ENCODE measurements around the gene RNF144B.
"Not testable (repeated sequence)": the region's sequence is repeated elsewhere in the genome, so short reads cannot be mapped to it uniquely, and the experiment has no call there.

Gene RNF144B

DNA sequence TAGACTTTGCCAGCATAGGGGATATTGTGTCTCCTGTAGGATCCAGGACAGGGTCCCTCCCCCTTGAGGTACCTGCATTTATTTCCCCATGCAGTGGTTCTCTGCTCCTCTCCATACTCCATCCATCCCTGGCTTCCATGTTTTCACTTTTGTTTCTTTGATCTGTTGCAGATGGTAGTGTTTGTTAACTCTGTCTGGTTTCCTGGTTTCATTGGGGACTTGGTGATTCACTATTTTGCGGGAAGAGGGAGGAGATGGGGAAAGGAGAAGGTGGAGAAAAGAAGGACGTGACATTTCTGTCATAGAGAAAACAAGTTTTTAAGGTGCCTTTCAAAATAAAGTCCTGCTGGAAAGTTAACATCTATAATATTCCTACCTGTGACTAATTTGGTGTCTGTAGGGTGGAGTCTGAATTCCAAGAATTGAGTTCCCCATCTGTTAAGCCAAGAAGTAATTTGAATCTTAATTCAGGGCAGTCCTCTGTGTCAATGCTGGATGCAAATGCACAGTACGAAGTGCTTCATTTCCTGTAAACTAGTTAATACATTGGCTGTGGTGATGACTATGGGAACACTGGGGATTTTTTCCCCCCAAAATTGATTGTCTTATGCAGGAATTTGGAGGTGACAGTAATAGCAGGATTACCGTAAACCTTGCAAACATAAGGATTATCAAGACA is 6.9 kb upstream of the RNF144B start:
- no peak for DNase-seq

DNA sequence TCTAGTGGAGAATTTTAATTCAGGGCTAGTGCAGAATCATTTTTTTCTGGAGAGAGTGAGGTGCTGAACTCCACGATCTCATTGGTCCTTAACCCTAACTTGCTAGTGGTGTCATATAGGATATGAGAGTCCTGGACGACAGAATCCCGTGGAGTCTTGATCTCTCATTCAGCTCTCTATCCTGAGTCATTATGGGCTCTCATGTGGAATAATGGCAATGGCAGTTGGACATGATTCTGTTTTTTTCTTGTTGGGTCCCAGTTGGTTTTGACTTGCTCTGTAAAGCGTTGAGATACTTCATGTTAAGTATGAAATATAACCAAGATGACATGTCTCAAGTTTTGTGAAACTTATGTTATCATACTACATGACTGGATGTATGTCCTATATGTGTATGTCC is 6.3 kb upstream of the RNF144B start:
- DNase-seq = no peak

DNA sequence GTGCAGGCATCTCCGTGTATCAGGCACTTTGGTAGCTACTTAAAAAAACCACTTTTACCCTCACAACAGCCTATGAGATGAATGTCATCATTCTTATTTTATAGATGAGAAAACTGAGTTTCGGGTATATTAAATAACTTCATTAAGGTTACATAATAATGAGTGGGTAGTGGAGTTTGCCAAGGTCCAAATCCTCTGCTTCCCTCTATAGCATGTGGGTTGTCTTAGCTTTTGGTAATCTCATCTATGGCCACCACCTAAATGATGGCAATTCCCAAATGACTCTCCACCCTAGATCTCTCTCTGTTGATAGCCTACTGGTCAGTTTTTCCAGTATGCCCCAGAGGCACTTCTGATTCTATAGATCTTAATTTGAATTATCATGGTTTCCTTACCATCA is 3.7 kb upstream of the RNF144B start:
- DNase-seq = no peak

DNA sequence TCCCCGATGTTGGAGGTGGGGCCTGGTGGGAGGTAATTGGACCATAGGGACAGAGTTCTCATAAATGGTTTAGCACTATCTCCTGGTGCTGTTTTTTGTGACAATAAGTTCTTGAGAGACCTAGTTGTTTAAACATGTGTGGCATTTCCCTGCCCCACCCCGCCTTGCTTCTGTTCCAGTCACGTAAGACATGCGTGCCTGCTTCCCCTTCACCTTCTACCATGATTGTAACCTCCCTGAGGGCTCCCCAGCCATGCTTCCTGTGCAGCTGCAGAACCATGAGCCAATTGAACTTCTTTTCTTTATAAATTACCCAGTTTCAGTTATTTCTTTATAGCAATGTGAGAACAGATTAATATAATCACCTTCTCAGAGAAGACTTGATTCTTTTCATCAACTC is 2.5 kb upstream of the RNF144B start:
- DNase-seq = no peak

DNA sequence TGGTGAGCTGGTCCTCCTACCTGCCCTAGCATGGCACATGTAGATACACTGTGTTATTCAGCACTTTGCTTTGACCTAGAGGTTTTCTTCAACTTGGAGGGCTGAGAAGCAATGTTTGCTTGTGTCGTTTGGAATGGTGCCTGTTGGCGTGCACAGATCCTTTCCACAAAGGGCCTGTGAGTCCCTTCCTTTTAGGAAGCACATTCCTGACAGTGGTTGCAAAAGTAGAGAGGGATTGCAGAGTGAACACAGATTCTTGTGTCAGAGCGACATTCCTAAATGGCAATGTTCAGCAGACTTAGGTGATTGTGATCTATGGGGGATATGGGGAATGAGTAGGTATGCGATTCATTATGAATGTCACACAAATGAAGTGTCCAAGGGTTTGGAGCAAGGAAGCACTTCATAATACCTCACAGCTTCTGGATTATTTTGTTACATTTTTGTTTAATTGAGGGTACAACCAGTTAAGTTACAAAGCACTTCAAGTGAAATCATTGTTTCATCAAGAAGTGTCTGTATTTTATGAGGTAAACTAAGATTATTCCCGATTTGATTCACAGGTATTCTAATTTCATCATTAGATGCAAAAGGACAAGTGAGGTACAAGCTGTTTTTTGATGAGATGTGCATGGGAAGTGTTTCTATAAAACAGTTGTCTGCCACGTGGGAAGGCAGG is 713 bp upstream of the RNF144B start:
- DNase-seq = no peak

DNA sequence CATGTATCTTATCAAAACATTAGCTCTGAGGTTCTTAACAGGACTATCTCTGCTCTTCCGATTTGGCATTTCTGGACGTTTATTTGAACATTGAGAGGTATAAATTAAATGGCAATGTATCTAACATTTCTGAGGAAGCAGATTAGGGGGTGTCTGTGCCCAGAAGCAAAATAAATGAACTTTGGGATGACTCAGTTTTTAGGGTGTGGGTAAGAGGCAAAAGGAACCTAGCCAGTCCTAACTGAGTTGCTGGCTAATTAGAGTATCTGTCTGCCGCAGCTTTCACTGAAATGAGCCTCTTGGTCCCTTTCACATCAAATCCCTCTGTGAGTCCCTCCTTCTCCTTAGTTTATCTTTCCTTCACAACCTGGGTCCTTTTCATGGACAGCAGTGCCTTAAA is 1.1 kb downstream of the RNF144B start:
- DNase-seq = no peak

DNA sequence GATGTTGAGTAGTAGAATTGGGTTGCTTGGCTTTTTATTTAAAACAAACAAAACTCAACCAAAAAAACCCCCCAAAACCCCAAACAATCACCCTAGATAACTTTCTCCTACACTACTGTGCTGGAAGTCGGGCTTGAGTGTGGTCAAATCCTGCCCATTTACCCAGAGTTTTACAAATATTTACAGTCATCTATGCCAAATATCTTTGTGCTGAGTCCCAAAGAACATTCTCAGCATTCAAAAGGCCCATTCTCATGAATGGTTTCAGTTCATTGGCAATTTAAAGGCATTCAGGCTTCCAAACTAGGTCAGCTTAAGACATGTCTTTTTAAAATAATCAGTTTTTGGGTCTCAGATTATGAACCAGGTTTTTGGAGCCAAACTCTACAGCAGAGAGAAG is 1.8 kb downstream of the RNF144B start:
- DNase-seq = no peak

DNA sequence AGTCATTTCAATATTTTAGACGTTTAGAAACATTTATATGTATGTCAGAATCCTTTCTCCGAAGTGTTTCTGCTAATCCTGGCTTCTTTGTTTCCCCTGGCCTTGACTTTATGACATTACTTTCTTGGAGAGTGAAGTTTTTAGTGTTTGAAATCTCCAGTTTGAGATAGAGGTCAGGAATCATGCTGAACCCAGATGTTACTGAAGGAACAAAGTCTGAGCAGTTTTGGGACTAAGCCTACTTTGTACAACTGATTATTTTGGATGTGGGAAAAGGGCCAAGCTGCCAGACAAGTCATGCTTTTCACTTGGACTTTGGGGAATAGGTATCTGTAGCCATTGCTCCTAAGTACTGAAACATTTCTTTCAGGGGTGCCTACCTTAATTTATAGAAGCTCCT is 2.3 kb downstream of the RNF144B start:
- no peak for DNase-seq

DNA sequence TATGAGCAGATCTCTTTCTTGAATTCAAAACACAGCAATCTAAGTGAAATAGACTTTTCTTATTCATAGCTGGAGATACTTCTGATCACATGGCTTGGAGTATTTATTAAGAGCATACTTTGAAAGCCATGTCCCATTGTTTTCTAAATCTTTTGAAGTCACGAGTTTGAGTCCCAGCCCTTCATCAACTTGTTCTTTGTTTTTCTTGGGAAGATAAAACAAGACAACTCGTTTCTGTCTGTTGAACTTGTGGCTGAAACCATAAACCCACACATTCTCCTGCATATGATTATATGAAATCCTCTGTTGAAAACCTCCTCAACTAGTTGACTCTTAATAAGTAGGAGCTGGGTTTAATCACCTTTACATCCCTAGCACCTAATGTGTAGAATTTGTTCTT is 3.3 kb downstream of the RNF144B start:
- no peak for DNase-seq

DNA sequence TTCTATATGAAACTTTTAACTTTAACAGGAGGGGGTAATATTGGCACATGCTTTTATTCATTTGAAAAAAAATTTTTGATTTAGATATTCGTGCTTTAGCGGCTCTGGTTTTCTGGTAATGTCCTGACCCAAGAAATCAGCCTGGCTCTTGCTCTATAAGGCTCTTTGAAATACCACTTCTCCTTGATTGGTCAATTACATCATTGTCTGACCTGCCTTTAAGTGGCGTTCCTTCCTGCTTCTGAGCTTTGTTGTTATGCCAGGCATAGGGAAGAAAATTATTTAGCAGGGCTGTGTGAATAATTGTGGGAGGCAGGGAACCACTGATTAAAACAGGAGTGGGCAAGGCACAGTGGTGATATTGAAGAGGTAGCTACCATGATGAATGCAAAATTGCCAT is 3.9 kb downstream of the RNF144B start:
- no peak for DNase-seq

DNA sequence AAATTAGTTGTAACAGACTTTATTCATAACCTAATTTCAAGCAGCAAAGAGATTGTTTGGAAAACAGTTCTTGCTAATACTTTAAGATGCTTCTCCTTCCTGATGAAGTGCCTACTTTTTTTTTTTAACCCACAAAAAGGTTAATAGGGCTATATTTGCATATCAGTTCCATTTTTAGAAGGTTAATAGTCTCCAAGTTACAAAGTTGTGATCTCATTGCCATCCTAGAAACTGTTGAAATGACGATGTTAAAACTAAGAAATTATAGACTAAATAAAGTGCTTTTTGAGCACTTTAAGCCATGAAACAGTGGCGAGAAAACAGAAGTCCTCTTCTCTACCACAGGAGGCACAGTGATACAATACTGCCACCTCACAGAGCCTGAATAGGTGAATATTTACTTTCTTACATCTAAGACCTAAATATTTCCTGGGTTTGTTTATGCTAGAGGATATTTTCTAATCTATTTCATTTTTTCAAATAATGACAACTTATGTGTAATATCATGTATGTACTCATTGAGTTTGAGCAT is 5.3 kb downstream of the RNF144B start:
- DNase-seq = no peak

DNA sequence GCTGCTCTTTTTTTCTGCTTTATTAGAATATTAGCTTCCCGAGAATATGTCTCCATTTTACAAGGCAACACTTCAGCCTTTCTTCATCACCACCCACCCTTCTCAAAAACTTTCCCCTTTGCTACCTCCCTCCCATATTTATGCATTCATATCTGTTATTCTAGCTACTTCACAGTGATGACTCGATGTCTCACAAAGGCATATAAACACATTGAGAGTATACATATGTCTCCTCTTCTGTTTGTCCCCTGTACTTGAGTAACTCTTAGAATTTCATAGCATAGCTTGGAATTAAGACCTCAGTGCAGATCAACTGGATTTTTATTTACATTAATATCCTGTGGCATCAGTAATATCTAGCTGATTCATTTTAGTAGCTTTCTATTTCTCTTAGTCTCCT is 6.5 kb downstream of the RNF144B start:
- no peak for DNase-seq

DNA sequence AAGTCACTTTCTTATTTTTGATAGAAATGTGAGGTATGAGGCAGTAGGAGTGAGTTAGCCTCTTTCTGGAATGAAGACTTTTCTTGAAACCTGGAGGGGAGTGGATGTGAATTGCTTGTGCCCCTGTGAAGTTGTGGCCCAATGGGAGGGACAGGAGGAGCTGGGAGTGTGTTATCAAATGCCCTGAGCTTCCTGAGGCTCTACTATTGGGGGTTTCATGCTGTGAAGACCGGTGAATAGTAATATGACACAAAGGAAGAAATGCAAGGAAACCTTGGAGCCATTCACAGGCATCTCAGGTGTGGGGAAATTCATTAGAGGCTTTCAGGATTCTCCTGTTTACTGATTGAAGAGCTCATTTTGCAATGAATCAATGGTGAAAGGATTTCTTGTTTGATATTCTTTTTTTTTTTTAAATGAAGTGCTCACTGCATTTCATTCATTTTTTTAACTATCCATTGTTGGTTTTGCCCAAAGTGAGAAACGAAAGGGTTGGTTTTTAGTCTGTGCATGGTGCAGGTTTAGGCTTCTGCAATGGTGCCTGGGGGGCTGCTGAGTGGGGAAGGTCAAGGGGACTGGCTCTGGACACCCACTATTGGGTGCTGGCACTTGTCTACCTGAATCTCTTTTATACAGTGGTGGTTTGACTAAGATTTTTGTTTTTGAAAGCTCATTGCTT is 8.2 kb downstream of the RNF144B start:
- no peak for DNase-seq

DNA sequence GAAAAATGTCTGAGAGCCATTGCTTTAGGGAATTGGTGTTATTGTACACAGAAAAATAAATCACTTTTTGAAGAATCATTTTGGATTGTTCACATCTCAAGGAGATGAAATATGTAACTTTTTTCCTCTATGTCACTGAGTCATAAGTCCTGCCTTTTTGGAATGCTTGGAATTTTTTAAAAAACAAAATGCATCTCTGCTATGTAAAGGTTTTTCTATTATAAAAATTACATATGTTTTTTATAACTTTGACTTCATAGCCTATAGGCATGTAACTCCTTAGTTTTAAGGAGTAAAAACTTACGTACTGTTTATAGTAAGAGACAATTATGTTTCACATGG is 8.7 kb downstream of the RNF144B start:
- no peak for DNase-seq

DNA sequence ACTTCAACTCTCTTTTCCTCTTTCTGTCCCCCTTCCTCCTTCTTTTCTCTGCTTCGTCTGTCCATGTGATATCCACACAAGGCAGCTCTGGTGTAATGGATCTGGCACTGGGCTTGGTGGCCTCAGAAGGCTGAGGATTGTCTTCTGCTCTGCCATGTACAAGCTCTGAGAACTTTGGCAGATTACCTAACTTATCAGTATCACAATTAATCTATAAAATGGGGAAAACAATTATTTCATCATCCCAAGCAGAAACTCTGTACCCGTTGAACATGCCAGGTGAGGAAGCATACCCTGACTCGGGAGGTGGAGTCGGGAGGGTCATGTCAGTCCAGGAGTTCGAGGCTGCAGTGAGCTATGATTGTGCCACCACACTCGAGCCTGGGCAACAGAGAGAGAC is 10.6 kb downstream of the RNF144B start:
- DNase-seq = no peak

DNA sequence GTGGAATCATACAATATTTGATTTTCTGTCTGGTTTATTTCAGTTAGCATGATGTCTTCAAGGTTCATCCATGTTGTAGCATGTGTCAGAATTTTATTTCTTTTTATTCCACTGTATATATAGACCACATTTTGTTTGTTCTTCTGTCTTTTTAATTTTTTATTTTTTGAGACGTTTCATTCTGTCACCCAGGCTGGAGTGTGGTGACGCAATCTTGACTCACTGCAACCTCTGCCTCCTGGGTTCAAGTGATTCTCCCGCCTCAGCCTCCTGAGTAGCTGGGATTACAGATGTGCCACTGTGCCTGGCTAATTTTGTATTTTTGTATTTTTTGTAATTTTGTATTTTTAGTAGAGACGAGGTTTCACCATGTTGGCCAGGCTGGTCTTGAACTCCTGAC is 11.1 kb downstream of the RNF144B start:
- not testable (repeated sequence) for DNase-seq

DNA sequence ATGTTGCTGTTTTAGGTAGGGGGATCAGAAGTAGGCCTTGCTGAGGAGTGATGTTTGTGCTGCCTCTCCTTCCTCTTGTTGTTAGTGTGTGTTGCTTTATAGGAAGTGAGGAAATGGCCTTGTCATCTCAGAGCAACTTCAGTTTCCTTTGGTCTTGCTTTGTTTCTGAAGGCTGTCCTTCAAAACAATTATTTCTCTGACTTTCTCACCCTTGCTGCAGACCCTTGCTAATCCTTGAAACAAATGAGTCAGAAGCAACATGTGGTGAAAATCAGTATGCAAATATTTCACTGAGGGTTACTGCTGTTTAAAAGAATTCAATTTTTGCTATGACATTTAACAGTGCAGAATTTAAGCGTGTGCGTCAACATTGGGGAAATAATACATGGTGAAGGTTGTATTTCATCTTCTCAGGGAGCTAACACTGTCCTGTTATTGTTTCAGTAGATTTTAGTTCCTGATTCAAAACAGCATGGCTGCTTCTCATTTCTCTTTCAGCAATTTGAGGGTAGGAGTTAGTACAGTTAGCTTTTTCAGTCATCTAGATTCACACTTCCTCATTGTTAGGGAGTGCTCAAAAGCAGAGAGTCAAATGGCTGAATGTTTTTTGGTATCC is 13.8 kb downstream of the RNF144B start:
- DNase-seq = no peak

DNA sequence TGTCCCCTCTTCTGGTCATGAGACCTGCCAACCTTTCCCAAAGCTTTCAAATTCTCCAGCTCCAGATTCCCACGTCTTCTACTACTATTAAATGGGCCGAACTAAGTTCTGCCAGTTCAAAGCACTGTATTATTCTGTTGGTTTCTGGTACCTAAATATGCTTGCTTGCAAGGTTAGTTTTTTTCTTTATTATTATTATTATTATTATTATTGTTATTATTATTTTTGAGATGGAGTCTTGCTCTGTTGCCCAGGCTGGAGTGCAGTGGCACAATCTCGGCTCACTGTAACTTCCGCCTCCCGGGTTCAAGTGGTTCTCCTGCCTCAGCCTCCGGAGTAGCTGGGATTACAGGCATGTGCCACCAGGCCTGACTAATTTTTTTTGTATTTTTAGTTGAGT is 17.8 kb downstream of the RNF144B start:
- not testable (repeated sequence) for DNase-seq

DNA sequence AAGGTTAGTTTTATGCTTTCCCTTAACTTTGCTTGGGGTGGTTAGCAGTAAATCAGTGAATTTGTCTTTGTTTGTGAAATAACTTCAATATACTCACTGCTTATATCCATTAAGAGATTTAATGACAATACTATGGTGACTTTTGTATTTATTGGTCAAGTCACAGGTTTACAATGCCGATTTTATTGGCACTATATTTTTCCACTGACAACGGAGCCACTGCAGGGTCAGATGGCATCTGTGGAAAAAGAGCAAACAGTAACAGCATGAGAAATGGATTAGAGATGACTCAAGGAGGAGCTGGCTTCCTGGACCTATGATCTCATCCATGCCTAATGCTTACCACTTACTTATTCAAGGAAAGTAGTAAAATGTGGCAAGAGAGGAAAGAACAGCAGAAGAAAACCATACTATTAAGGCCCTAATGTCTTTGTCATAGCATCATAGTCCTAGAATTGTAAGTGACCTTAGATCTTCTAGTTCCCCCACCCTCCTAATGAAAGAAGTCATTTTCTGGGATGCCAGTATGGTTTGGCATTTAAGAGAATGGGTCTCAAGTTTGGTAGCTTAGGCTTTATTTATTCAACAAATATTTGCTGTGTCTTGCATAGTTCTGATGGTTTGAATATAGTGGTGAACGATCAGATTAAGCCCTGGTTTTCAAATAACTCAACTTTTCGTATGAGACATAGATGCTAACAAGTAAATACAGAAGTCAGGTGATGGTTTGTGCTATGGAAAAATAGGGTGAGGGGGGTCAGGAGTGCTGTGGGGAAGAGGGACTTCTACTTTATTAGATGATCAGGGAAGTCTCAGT is 18.5 kb downstream of the RNF144B start:
- no peak for DNase-seq

DNA sequence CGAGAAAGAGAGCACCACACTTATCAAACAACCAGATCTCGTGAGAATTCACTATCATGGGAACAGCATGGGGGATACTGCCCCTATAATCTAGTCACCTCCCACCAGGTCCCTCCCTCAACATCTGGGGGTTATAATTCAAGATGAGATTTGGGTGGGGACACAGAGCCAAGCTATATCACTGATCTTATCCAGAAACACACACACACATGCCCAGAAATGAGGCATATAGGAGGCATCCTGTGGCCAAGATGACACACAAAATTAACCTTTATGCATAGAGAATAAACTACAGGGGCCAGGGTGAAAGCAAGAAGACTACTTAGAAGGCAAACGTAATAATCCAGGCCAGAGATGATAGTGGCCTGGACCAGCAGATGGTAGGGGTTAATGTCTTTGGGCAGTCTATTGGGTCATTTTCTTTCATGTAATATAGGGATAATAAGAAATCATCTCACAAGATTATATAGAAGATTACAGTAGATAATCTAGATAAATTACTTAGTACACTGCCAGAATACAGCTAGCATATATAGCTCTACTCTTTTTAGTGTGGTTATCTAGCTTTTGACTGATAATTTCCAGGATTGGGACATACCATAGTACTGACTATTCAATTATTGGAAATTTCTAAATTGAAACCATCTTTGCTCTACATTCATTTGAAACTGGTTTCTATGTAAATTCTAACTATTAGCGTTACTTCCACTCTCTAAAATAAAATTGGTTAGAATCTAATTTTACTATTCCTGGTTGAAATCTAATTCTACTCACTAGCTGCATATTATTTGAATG is 20.0 kb downstream of the RNF144B start:
- no peak for DNase-seq

DNA sequence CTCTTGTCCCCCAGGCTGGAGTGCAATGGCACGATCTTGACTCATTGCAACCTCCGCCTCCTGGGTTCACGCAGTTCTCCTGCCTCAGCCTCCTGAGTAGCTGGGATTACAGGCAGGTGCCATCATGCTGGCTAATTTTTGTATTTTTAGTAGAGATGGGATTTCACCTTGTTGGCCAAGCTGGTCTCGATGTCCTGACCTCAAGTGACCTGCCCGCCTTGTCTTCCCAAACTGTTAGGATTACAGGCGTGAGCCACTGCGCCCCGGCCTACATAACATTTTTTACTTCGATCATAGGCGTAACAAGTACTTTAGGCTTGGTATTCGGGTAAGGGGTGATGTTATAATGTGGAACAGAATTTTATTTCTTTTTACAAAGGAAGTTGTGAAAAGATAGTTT is 22.5 kb downstream of the RNF144B start:
- not testable (repeated sequence) for DNase-seq

DNA sequence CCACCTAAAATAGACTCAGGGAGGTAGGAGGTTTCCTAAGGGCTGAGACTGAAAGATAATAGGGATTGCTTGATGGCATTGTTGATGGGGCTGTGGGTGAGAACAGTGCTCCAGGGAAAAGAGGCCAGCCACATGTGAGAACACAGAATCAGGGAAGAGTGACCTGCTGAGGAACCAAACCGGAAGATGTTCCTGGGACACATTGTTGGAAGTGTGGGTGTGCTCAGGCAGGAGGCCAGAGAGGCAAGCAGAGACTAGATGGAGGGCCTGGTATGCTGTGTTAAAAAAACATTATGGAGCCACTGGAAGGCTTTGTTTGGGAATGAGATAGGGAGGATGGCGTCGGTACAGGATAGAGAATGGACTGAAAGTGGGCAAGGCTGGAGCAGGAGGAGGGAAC is 23.3 kb downstream of the RNF144B start:
- DNase-seq = no peak
